GM21526 (cell line): ENCODE measurements around the gene RRP8.
A peak's percentile ranks its signal among the peaks of the same experiment; 100 is the strongest.

Experiments used
- ATAC-seq: cut with Tn5 transposase; IDR thresholded peaks from one replicate; pipeline ENCODE4 v1.9.1; 2021; ENCODE audit warnings: moderate library complexity; ENCODE audit not compliant: unreplicated experiment, low FRiP score

RRP8 gene

GRCh38 chr11:6603287-6604080 lies at the start of gene RRP8, which contains the start of gene ILK:
Gene RRP8, minus strand, starts transcription at chr11:6603616. Its CDS starts 114 bp downstream, at chr11:6603502.
Gene ILK, plus strand, starts transcription at chr11:6603774. Its CDS starts 498 bp downstream, at chr11:6604272.
- peak; percentile 77 for ATAC-seq

GRCh38 chr11:6653097-6653496 lies 49.7 kb upstream of the RRP8 start:
- ATAC-seq: no peak

DNA sequence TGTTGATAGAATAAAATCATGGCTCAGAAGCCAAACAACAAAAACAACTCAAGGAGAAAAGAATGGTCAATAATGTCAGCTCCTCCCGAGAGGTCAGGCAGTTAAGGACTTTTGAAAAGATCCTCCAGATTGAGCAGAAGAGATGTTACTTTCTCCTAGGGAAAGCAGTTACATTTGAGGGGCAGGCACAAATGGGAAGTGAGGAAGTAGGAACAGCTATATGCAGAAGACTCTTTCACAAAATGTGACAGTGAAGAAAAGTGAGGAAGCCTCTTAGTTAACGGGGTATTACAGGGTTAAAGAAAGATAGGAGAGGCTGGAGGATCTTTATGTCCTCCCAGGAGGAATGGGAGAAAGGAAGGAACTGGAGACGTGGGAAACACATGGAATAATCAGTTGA lies 48.8 kb upstream of the RRP8 start:
- ATAC-seq: no peak

GRCh38 chr11:6650980-6651379 lies 47.6 kb upstream of the RRP8 start:
- ATAC-seq: no peak

GRCh38 chr11:6650104-6650503 lies 46.7 kb upstream of the RRP8 start:
- no peak for ATAC-seq

DNA sequence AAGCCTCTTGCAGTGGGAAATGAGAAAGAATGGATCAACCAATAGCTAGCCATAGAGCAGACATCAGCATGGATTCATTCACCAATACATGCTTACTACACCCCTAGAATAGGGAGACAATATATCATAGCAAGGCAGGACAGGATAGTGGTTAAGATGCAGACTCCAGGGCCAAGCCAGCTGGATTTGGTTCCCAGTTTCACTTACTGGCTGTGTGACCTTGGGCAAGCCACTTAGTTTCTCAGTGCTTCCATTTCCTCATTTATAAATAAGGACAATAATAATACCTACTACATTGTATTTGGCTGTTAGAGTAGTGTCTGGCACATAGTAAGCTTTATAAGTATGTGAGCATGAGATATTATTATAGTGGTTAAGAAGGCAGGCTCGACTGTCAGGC lies 45.1 kb upstream of the RRP8 start:
- ATAC-seq: no peak

DNA sequence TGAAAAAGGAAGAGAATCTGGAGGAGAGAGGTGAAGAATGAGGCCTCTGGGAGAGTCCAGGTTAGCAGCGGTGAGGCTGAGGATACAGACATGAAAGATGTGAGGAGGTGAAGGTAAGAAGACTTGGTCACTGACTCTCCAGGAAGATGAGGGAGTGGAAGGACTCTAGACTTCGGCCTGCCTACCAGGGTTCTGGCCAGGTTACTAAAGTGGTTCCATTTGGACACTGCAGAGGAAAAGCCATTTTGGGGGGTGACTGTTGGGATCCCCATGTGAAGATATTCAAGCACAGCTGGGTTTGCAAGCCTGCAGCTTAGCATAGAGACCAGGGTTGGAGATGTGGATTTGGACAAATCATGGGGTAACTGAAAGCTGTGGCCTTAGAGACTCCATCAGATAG lies 44.4 kb upstream of the RRP8 start:
- ATAC-seq: no peak

DNA sequence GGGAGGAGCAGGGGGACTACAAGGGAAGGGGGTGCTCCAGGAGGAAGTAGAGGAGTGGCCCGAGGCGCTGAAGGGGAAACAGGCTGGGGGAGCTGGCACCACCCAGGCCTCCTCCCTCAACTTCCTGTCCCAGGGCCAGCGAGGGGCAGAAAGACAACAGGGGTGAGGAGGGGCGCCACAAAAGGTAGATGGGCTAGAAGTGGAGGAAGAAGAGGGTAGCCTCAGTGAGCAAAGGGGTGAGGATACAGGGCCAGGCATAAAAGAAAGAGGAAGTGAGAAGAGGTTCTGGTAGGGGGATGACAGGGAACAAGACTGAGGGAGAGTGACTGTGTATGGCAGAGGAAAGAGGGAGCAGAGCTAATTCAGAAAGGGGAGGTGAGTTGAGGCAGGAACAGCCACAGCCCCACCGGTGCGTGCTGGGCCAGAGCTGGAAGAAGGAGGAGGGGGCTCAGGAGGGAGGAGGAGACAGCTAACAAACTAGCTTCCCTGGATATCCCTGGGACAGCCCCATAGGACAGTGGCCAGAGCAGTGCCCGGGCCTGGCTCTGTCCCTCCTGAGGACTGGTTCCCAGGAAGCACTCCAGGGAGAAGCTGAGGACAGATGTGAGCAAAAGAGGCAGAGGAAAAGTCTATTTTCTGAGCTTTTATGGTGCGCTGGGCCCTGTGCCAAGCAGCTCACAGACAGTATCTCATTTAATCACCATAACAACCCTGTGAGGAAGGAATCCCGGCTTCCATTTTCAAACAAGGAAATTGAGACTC lies 43.7 kb upstream of the RRP8 start:
- ATAC-seq: peak; percentile 86

DNA sequence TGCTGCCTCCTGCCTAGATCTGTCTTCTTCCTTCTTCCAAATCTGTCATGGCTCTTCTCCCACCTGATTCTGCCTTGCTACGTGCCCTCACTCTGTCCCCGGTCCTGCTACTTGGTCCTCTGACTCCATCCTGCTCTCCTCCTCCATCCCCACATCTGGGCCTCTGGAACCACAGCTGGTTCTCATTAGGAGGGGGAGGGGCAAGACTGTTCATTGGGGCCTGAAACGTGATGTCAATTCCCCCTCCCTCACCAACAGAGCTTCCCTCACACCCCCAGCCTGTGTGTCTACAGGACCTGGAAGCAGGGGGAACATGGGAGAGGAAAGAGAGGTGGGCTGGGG lies 43.1 kb upstream of the RRP8 start:
- ATAC-seq: no peak

DNA sequence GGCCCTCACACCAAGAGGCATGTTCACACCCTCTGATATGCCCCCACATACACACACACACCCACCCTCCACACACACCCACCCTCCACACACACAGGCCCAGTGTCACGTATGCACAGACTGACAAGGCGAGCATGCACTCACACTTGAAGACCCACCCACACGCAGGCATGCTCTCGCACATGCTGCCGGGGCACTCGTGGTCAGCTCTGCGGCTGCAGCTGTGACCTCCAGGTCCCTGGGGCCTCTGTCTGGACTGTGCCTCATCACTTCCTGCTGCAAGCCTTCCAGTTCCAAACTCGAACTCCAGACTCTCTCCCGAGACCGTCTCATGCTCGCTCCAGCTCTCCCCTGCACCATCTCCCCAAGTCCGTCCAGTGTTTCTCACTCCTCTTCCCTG lies 42.7 kb upstream of the RRP8 start:
- ATAC-seq: no peak

DNA sequence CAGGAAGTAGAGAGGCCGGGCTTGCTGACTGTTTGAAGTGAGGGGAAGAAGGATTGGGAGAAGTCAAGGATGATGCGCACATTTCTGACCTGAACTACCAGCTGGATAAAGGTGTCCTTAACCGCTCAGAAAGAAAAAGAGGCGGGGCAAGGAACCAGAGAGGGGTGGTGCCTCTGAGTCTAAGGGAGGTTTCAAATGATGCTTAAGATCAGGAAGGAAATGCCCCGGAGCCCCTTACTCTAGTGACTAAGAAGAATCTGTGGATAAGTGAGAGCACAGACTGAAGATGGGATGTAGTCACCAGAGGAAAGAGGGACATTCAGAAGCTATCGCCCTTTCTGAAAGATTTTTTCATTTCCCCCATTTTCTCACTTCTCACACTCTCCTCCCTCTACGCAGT lies 39.5 kb upstream of the RRP8 start:
- no peak for ATAC-seq

GRCh38 chr11:6640985-6641701 lies 37.7 kb upstream of the RRP8 start:
- no peak for ATAC-seq

- no peak for ATAC-seq
These were observed 36.9 kb upstream of the RRP8 start for GRCh38 chr11:6640036-6640984.

DNA sequence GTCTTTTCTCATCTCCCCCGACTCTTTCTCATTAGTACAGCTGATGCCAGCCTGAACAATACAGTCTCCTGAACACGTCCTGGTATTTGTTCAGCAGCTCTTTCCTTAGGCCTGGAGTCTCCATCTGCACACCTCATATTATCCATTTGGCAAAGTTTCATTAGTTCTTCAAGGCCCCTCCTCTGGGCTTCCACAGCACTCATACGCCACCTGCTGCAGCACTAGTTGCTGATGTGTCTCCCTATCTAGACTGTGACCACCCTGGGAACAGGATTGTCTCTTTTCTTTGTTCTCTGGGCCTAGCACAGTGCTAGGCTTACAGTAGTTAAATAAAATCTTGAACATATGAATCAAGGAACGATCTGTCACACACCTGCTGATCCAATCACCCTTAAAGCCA lies 35.0 kb upstream of the RRP8 start:
- ATAC-seq: no peak

DNA sequence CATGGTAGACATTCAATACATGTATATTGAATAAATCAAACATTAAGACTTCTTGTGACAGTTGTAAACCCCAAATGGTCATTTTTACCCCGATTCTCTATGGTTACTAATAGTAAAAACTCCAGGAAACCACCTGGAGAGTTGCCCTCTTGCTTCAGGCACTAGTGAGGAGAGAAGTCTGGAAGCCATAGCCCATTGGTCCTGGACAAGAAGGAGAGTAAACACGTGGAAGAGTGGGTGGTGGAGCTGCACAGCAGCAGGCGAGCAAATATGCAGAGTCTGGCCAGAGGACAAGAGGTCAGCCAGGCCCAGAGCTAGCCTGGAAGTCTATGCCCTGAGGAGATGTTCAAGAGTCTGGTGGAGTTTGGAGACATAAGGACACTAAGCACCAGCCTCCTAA lies 34.5 kb upstream of the RRP8 start:
- ATAC-seq: no peak

DNA sequence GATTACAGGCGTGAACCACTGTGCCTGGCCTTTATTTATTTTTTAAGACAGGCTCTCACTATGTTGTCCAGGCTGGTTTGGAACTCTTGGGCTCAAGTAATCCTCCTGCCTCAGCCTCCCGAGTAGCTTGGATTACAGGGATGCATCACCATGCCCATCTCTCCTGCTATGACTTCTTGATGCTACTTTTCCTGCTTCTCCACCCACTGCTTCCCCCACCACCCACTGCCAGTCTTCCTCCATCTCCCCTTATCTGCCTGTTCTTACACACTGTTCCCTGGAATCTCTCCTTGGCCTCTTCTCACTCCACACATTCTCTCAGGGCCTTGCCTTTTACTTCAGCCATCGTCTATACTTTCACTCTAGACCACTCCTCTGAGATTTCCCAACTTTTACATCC lies 33.1 kb upstream of the RRP8 start:
- ATAC-seq: no peak

DNA sequence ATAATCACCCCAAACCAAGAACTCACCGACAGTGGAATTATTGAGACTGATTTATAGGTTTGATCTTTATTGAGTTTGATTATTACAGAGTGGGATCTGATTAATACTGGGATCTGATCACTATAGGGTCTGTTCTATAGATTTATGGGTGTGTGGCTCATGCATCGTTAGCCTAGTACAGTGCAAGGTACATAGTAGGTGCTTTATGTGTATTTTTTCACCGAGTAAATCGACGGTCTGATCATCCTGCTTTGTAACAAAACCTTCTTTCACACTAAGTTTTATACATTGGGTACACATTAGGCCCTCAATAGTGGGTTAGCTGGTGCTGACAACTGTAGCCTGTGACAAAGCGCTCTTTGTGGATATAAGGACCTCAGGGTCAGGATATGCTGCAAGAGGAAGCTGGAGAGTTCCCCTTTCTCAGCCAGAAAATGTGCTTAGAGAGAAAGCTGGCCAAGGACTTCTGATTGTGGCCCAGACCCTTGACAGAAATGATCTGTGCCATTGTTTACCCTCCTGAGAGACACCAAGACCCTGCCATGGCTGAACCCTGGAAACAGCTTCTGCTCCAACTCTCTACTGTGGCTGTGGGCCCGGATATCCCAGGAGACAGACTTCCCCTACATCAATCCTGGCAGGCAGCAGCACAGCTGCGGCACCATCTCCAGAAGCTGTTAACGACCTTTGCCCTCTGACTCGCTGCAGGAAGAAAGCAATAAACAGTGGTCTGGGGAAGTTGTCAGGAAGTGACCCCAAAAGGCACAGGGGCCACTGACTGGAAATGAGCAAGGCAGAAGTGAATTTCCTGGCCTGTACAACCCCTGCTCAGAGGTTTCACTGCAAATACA lies 31.9 kb upstream of the RRP8 start:
- ATAC-seq: no peak

DNA sequence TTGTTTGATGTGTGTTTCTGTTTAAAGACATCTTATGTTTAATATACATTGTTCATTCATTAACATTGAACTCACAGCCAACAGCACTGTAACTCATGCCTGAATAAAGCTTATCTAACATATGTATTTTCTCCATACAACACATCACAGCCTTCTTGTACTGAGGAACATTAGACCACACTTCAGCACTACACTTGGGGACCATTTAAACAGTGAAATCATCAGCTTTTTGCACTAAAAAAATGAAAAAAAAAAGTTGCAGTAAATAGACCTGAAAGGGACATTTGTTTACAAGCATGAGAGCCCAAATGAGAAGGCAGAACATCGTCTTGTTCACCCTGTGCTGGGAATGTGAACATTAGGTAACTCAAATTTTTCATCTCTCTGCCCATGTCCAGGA lies 31.1 kb upstream of the RRP8 start:
- no peak for ATAC-seq
